Stimulated activated naive CD4-positive, alpha-beta T cell treated with Interleukin-2 at 50 U/mL for 16 hours (primary cell): ENCODE data around the gene CLSTN2.

Experiments
- DNase-seq: peaks from one replicate; lab custom pipeline; 2025; lab: John Stamatoyannopoulos, UW

CLSTN2 gene

DNA sequence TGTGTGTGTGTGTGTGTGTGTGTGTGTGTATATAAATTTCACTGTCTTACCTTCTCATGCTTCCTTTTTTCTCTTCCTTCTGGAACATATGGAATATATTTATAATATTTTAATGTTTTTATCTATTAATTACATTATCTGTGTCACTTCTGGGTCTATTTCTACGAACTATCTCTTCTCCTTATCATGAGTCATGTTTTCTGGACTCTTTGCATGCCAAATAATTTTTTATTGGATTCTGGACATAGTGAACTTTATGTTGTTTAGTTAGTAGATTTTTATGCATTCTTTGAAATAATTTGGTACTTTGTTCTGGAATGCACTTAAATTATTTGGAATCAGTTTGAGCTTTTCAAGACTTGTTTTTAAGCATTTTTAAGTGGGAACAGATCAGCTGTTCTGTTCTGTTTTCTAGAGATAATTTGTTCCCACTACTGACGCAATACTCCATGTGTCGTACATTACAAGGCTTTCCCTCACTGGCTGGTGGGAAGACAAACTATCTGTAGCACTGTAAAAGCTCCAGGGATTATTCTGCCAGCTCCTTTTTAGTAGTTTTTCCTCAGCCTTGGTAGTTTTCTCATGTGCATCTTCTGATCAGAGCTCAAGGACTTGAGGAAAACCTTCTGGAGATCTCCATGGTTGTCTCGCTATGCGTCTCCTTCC is 302.0 kb downstream of the CLSTN2 start:
- no peak for DNase-seq

DNA sequence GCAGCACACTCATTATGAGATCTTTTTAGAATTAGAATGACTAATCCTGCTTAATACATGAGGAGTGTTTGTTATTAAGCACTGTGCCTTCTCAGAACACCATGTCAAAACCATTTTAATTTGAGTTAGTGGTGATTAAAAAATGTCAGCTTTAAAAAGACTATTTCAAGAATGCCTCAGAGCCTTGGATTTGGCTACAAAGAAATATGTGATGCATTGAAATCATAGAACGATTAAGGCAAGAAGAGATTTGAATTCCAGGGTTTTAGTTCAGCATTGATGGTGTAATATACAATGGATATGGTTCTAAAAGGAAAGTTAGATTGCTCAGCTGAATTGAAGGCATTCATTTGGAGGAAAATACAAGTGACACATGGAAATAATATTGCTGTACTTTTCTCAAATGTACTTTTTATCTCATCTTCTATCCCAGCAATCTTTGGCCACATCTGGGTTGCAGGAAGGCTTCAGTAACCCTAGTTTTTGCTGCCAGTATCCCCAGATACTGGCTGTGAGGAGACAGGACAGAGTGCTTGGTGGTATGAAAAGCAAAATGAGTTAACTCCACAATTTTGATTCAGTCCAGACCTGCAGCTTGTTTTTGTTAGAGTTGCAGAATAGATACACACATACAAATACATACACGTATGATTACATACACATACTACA is 303.8 kb downstream of the CLSTN2 start:
- DNase-seq, result no peak

DNA sequence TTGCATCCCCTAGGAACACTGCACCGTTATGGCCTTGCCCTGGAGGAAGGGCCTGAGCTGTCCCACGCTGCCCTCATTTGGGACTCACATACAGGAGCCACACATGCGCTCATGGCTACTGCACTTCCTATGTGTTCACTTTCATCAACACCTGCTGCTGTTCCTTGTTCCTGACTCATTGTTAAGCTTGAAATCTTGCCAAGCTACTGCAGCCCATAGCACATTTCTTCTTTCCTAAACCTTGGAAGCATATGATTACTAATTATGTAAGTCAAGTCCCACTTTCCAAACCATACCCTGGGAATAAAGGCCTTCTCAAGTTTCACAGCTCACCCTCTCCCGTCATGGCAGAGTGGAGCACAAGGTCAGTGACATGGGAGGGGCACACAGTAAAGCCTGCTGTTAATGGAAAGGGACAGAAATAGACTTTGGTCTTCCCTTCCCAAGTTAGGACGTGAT is 307.9 kb downstream of the CLSTN2 start:
- no peak for DNase-seq

DNA sequence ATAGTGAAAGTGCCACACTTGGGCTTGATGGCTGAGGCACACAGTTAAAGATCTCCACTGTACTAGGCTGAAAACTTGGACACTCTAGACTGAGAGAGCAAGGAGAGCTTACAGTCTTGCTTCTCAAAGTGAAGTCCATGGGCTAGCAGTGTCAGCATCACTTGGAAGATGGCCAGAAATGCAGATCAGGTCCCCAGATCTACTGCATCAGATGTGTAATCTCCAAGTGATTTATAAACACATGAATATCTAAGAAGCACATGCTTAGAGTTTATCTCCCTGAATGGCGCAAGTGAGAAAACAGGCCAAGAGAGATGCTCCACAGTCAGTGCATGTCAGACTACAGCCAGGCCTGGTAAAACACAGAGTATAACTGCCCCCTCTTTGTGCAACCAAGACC is 308.6 kb downstream of the CLSTN2 start:
- DNase-seq, result no peak

DNA sequence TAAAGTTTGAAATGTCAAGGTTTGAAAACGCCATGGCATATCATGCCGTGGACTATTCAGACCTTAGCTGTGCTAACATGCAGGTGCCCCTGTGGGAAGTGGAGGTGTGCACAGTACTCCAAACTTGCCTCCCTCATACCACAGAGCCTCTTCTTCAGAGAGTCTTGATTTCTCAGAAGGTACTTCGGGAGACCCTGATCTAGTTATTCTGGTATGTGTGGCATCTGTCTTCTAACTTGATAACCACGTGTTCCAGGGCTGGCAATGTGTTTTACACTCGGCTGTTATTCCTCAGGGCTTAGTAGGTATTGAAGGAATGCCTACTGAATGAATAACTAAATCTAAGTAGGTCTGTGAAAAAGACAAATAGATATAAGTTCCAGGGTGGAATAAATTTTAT is 309.9 kb downstream of the CLSTN2 start:
- DNase-seq, result no peak

DNA sequence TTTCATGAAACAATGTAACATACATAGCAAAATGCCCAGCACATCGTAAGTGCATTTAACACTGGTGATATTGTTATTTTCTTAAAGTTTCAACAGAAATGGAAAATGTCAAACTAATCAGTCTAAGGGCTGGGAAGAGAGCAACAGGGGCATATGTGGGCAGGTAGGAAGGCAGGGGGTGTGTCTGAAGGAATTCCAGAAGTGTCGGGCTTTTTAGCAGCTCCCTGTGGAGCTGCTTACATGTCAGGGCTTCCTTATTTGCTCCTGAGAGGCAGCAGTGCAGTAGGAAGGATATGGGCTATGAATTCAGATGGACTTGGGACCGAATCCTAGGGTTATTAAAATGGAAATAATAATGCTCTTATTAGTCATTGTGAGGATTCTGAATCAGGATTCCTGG is 311.6 kb downstream of the CLSTN2 start:
- no peak for DNase-seq

DNA sequence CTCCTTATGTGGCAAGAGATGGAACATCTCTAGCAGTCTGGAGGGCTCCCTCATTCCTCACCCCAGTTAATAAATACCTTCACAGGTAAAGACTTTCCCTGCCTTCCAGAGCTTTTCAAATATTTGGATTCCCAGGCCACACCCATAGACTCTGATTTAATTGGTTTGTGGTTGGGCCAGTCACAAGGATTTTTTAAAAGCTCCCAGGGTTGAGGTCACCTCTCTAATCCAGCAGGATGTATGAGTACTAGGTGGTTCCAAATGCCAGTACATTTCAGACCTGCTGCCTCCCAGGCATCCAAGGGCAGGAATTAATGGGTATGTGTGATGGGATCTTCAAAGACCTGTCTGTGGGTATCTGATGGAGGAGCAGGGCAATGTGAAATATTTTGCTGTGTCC is 312.8 kb downstream of the CLSTN2 start:
- DNase-seq, result no peak

DNA sequence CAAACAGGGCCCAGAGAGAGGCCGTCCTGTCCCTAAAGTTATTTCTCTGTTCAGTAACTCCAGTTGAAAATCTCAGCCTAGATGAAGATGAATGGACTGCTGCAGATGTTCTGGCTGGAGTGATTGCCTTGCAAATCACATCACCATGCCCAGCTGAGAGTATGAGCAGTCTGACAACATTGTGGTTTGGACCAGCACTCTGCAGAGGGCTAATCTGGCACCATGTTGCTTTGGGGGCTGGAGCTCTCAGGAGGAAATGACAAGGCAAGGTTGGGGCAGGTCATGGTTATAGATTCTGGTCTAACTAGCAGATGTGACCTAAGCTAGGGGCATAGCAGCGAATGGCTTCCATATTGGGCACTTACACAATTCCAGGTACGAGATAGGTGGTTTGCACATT is 314.2 kb downstream of the CLSTN2 start:
- DNase-seq, result no peak

DNA sequence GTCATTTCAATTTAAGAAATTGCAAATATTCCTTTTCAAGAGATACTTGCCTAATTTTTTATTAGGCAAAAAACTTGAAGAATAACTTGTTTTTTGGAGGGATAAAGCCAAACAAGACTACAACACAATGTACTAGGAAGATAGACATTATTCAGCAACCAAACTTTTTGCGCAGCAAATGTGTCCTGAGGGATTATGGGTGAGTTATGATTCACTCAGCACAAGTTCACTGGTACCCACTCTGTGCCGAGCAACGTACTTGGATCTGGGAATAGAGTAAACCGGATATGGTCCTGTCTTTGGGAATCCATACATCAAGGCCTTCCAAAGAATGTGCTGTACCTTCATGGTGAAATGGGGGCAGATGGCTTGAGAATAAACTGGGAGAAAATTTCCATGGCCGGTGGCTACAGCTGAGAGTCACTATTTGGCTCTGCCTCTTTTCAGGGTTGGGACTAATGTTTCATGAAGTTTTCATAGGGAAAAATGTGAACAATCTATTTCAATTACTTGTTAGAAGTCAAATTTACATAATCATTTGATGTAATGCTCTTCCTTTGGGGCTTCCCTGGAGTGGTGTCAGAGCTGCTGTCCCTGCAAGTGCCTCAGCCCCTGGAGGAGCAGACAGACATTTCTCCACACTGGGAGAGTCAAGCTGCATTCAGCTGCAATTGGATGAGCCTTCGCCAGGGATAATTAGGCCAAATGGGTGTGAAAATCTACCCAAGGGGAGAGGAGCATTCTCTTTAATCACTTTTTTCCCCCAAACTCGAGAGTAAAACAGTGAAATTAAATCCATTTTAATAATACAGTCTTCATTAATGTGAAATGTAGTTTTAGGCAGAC is 315.2 kb downstream of the CLSTN2 start:
- no peak for DNase-seq

DNA sequence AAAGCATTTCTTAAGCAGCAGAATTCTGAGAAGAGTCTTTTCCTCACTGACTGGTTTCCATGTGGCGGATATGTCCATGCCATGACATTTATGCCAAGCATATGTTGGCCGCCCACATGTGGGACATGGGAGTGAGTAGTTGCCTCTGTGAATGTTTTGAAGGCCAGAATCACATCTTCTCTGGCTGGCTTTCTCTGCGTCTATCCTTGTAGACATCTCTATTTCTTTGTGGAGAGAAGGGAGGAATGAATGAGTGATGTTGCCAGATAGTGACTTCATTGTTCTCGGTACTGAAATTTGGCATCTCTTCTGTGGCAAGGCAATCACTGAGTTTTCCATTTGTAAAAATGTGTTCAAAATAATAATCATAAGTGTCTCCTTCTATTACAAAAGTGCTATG is 316.0 kb downstream of the CLSTN2 start:
- DNase-seq, result no peak

DNA sequence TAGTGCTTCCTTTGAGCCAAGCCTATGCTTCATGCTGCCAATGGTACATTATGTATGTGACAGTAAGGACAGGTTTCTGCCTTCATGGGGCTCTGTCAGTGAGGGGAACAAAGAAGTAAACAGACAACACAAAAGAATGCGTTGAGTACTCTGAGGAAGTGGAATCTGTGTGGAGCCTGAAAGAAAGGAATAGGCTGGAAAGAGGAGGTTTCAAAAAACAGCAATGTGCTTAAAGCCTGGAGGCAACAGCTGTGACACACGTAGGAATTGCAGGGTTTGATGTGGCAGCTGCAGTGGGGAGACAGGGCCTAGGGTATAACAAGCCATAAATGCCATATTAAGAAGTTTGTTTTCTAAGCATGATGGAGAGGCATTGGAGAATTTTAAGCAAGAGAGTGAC is 316.7 kb downstream of the CLSTN2 start:
- DNase-seq, result no peak

DNA sequence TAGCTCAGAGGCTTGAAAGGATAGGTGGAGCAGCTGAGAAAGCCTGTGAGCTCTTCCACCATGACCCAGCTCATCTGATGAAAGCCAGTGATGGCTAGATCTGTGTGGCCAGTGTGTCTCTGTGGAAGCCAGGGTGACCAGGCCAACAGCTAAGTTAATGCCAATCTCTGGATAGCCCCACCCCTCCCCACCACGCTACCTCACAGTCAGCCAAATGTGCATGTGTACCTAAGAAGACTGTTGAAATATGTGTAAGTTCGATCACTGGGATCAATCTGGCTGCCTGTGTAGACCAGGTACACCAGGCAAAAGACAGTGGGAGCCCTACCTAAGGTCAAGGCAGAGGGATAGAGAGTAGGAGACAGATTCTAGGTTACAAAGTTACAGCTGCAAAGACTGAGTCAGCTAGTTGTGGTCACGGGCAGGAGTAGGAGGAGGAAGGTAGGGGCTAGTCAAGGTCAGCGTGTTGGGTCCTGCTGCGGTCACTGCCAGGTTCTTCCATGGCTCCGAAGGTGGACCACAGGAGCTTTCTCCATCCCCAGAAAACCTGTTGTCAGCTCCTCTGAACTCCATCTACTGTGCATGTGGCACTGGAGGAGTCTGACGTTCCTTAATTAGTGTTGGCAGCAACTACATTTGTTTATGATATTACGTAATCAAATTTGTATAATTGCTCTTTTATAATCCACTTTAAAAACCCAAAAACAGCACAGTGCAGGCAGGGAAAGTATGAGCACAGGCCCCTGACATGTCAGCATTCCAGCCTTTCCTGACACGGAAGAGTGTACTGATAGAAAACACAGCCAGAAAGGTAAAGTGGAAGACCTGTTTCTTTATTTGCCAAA is 318.0 kb downstream of the CLSTN2 start:
- DNase-seq, result no peak

DNA sequence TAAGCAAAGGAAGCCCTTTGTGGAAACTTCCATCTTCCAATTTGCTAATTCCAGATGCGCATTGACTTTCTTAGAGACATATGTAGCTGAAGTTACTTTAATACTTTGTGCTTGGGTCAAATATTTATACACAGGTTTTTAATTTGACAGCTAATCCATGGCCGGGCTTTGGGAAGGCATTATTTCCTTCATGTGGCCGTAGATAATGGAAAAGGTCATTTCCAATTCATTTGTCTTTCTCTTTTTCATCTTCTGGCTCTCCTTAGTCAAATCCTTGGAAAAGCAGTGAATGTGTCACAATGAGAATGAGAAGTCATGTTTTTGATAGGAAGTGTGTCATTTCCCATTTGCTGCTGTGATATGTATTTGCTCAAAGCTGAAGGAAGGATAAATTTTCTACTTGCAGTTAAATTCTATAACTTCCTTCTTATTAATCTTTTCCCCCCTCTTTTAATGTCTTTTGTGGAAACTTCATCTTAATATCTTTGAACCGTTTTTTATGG is 323.3 kb downstream of the CLSTN2 start:
- no peak for DNase-seq

DNA sequence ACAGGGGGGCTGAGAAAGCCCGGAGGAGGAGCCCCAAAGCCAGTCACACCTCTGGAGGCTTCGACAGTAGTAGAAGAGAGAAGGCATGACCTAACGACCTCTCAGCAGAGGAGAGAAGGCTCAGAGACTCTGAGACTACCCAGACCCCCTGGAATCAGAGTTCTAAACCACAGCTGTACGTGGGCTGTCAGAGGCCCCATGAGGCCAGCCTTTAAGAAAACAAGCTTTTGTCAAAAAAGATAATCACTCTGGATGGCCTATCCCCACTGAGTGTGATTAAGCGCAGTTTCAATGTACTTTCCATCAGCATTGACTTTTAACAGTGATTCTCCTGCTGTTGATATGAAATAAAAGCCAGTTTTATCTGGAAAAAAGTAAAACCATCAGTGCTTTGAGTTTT is 330.3 kb downstream of the CLSTN2 start:
- no peak for DNase-seq

DNA sequence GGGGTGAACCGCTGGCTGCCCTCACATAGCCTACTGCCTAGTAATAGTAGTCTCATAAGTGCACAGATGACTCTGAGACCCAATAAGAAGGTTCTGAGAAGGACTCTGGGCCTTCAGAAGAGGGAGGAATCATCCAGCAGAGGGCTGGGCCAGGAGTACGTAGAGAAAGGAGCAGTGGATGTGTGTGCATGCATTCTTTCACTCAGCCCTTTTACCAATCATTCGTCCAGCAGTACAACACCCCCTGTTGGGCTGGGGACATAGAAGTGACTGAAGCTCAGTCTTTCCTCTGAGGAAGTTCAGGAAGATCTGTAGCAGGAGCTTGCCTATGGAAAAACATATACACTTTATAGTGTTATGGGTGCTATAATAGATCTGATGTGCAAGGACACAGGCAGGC is 333.1 kb downstream of the CLSTN2 start:
- DNase-seq, result no peak

DNA sequence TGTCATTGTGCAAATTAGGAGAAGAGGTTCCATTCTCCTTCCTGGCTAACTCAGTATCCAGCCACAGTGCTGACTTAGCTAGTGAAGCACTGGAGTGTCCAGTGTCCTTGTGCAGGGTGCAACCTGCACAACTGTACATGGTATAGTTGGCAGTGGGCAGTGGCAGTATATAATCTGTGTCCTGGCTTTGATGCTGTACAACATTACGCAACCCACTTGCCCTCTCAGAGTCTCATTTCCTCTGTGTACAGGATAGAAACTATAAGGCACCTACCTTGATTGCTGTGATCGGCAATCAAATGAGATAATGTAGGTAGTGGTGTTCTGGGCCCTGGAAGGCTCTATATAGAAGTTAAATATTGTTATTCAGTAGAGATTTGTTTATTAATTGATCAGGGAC is 333.6 kb downstream of the CLSTN2 start:
- DNase-seq, result no peak

DNA sequence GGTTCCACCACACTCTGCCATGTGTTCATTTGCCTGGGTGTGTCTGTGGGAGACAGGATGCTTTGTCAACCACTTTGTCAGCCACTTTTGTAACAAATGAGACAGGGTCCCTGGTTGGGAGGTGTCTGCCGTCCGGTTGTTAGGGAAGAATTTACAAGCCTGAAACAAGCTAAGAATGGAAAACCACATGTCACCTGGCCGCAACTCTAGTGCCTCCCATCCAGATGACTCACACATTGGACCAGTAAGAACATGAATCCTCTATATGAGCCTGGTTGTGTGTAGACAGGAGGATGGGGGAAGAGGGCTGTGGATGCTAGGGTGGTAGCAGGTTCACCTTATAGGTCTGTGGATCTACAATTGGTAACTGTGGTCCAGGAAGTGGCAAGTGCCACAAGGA is 335.3 kb downstream of the CLSTN2 start:
- no peak for DNase-seq

DNA sequence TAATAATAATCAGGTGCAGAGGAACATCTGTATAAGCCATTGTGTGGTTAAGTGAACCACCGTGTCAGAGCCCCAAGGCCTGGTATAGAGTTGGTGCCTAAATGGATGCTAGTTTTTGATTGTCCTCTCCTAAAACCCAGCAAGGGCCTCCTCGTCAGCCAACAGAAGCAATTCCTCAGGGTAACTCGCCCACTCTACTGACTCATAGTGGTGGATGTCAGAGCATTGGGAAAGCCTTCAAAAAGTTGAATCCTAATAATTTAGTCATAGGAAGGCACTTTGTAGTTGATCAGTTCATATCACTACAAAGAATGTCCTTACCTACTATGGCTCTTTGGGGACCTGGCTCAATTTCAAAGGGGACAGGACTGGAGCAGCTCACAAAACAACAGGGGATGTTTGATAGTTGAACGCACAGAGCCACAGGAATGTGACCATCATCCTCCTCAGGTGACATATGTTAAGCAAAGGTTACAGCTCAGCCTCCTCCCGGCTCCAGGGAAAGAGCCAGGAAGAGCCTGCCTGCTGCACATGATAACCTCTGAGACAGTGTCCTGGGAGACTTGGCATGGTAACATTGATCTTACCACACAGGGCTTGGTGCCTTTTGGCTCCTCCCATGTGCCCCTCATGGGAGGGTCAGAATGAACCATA is 338.7 kb downstream of the CLSTN2 start:
- no peak for DNase-seq

DNA sequence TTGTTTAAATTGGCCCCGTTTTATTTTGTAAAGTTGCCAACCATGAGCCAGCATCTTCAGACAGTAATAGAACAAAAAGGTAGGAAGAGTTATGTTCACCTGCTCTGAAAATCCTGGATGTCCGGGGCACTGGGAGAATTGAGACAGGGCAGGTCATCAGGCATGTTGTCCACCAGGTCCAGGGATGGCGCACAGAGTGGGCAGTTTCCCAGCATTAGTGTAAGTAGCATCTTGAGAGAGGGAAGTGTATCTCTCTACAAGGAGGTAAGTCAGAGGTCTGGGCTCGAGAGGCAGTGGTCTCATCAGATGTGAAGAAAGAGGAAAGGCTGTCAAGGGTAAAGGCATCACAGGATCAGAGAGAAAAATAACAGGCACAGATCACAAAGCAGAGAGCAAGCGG is 339.4 kb downstream of the CLSTN2 start:
- DNase-seq, result no peak

DNA sequence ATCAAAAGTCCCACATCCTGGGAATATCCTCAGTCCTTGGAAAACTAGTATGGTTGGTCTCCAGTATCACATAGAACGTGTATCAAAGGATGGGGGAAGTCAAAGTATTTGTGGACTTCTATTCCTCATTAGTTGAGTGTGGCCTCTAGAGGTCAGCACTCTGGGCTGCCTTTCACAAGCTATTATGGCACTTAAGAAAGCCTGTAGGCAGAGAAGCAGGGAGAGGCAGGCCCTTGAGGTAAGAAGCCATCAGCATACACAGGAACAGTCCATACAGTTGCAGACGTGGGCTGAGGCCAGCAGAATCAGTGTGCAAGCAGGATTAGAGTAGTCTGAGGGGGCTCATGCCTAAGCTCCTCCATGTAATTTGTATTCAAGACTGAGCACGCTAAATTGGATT is 341.7 kb downstream of the CLSTN2 start:
- DNase-seq, result no peak

DNA sequence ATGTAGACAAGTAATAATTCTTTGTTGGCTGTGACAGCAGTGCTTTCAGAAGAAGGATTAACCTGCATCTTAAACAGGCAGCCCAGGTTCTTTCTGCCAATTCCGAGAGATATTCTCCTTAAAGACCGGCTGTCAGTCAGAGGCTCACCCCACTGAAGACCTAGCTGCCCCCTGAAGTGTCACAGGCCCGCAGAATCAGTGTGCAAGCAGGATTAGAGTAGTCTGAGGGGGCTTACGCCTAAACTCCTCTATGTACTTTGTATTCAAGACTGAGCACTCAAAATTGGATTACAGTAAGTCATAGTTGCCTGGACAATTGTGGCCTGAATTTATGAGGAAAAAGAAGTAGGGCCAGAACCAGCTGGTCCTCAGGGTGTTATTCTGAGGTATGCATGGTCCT is 342.9 kb downstream of the CLSTN2 start:
- DNase-seq, result no peak
